HG02973 (cell line): ENCODE data around the gene HEATR5A.
A peak's percentile ranks its signal among the peaks of the same experiment; 100 is the strongest.

Experiments
- ATAC-seq: cut with Tn5 transposase; IDR thresholded peaks from one replicate; pipeline ENCODE4 v1.9.1; 2021; ENCODE audit warnings: moderate library complexity; ENCODE audit not compliant: unreplicated experiment

HEATR5A gene

GRCh38 chr14:31428011-31428410 is 7.7 kb upstream of the HEATR5A start:
- ATAC-seq = no peak

DNA sequence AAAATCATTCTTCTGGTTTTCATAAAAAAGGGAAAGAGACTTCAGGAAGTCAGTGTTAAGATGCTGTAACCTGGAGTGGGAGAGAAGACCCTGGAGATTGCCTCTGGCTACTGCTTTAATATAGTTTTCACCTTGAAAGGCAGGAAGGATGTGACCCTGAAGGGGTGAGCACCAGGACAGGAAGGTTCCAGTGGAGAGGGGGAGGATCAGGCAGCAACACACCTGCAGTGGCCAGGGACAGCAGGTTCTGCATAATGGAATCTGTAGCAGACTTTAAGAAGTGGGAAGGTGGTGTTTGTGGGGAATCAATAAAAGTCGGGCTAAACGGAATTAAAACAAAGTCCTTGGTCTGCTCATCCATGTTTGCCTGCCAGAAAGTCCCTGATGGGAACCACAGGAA is 6.3 kb upstream of the HEATR5A start:
- no peak for ATAC-seq

- ATAC-seq = no peak
Measured at GRCh38 chr14:31425905-31426304, 5.6 kb upstream of the HEATR5A start.

DNA sequence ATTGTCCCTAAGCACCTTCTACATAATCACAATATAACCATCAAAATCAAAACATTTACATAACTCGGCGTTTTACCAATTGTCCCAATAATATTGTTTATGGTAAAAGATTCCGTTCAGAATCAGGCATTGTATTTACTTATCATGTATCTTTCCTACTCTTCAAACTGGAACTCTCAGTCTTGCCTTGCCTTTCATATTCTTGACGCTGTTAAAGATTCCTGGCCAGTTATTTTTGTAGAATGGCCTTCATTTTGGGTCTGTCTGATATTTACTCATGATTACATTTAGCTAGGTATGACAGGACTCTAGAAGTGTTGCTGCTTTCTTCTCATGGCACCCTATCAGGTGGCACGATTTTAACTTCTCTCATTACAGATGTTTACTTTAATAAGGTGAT is 850 bp upstream of the HEATR5A start:
- no peak for ATAC-seq

- ATAC-seq = peak; percentile 14
Measured at GRCh38 chr14:31419967-31420318, 407 bp downstream of the HEATR5A start.

DNA sequence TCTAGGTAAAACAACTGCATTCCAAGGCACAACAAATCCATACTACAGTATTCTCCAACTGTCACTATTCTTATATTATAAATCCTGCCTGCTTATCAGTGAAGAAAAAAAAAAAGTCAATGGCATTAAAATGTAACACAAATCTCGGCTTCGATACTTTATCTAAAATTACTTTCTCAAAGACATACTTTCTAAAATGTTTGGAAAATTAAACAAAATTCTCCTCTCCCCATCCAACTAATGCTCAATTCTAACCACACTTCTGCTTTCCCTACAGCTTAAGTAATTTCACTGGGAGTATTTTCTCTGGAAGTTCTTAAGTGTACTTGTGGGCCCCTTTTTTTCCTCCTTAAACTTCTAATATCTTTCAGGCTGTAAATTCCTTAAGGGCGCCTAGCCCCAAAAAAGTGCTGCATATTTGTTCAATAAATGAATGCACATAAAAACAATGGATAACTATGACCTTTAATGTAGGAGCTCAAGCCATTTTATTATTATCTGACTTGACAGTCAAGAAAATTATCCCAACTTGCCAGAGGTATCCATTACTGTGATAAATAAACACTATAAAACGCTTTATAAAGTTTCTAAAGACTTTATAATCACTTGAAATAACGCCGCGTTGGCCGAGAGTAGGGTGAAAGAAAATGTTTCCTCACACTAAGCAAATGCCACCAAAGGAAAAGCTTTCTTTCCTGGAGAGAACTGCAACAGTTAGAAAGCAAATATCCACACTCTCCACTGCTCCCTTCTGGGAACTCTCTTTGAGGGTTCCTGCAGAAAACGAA is 977 bp downstream of the HEATR5A start:
- no peak for ATAC-seq

DNA sequence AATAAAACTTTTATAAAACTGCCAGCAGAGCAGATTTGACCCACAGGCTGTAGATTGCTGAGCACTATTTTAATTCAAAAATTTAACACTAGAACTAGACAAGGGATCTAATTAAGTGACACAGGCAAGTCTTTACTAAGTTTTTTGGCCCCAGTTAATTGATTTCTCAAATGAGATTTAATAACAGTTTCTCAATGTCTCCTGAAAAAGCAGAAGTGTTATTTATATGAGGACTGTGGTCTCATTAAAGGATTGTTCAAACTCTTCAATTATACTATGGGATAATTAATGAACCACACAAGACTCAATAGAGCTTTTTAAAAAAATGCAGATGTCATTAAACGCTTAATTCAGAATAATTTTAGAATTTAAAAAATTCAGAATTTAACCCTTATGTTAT is 1.9 kb downstream of the HEATR5A start:
- ATAC-seq = no peak

GRCh38 chr14:31414190-31414833 is 6.0 kb downstream of the HEATR5A start:
- ATAC-seq = no peak

DNA sequence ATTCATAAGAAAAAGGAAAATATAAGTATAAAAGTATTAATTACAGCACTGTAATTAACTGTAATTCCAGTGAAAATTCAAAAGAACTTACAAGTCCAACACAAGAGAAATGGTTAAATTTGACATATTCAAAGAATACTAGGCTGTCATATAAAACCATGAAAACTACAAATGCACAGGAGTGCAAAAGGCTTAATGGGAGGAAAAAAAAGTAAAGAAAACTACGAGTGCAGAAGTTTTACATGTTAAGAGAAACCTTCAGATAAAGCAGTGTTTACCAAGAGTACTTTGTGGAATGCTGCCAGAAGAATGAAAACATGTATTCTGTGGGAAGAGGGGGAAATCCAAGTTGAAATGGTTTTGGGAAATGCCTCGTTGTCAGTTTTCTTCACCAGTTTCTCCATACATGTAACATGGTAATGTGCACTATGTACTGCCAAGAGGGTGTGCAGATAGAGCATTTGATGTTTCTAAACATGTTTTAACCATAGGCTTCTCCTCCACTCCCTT is 9.1 kb downstream of the HEATR5A start:
- no peak for ATAC-seq

DNA sequence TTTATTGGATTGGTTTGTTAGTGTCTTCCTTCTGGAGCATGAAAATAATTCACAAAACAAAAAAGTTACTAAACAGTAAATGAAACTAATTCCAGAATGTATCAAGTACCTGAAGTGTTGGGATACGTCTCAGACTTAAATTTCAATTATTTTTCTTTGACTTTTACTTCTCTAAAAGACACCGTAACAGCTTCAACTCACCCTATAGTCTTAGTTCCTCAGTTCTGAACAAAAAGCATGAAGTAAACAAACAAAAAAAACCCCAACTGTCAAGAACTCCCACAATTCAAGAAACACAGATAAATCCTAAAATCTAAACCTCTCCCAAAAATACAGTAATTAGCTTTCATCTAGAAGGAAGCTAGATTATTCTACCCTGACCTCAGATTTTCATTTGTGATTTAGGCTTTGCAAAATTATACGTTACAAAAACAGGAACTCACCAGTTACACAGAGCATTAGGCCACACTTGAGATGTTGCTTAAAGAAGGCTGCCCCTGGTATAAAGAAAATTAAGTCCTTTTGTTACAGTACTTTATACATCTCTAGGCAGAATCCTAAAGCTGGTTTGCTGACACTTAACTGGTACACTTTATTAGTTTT is 10.2 kb downstream of the HEATR5A start:
- ATAC-seq = no peak

GRCh38 chr14:31408421-31408820 is 11.9 kb downstream of the HEATR5A start:
- ATAC-seq = no peak

DNA sequence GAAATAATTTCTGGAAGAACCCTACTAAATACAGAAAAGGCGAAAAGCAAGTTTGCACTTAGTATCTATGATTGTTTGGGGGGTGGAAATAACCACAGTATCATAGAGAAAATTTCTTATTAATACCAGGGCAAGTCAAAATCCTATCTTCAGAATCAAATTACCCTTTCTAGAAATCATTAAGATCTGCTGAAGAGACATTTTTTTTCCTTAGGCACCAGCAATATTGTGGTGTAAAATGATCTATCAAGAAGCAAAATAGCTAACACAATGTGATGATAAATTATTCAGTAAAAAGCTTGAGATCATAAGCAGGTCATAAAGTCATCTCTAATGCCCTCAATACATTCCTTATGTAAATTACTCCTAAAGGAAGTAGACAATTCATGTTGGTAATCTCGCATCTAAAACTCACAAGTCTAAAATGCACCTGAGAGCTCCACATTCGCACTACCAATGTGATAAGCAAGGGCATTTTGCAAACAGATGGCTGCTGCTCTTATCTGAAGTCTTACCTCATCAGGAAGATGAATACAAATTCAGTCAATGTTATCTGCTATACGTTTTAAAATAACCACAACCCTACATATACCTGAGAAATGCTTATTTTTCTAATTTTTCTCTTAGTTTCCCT is 14.6 kb downstream of the HEATR5A start:
- ATAC-seq = no peak

DNA sequence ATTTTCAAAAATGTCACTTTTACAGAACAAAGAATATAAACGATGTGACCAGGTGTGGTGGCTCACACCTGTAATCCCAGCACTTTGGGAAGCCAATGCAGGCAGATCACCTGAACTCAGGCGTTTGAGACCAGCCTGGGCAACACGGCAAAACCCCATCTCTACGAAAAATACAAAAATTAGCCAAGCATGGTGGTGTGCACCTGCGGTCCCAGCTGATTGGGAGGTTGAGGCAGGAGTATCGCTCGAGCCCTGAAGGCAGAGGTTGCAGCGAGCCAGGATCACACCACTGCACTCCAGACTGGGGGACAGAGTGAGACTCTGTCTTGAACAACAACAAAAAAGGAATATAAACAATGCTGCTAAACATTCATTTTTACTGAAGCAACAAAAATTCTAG is 15.2 kb downstream of the HEATR5A start:
- no peak for ATAC-seq

DNA sequence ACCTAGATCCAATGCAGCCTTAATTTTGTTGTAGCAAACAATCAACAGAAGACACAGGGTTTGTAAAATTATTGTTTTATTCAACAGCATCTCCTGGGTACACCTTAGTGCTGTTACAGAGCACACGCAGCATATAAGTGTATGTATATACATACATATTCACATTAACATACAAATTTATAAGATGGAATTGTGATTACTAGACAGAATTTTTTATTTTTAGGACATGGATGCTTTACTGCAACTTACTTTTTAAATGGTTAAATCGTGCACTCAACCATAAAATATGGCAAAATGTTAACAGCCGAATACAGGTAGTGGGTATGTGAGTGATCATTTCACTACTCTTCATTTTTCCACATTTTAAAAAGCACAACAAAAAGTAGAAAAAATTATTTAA is 16.6 kb downstream of the HEATR5A start:
- ATAC-seq = no peak

GRCh38 chr14:31402764-31403439 is 17.4 kb downstream of the HEATR5A start:
- no peak for ATAC-seq

DNA sequence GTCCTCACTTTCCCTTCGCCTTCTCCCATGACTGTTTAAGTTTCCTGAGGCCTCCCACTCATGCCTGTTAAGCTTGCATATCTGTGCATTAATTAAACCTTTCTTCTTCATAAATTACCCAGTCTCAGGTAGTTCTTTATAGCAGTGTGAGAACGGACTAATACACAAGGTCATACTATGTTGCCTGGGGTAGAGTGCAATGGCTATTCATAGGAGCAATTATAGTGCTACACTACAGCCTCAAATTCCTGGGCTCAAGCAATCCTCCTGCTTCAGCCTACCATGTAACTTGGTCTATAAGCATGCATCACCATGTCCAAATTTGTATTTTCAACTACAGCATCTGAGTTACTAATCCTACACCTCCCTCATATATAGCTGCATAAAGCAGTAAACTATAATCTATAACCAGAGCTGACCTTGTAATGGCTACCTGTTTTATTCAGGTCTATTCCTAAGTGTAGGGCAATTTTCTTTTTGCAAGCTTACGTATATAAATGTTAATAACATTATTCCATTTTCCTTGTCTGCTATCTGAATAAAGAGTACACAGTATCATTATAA is 18.9 kb downstream of the HEATR5A start:
- no peak for ATAC-seq

- ATAC-seq = no peak
Measured at GRCh38 chr14:31400031-31400638, 20.2 kb downstream of the HEATR5A start.

DNA sequence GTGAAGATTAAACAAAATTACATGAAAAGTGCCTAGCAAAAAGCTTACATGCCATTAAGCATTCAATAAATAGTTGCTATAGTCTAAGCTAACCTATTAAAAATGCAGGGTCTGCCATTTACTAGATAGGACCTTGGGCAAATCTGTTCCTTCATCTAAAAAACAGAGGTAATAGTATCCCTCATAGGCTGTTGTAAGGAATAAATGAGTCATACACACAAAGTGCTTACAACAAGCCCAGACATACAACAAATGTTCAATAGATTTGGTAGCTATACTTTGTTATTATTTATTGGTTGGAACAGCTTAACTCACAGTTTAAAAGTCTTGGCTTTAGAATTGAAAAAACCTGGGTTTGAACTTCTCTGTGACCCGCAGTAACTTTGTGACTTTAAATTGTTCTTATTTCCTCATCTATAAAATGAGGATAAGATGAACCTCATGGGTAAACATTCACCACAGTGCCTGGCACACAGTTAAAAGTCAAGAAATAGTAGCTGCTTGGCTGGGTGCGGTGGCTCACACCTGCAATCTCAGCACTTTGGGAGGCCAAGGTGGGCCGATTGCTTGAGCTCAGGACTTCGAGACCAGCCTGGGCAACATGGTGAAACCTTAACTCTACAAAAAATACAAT is 24.7 kb downstream of the HEATR5A start:
- ATAC-seq = no peak

DNA sequence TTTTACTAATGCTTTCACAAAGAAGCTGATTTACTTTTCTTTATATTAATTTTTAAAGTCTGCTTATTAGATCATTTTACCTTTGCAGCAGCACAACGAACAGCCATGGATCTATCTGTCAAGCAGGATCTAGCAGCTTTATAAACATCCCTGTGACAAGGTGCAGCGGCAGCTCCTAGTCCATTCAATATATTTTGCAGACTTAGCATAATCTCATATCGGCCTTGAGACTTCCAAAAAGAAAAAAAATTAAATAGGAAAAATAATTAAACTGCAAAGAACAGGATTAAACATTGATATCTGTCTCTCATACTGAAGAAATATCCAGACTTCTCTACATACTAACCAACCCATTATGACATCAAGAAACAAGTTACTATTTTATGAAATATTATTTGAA is 25.2 kb downstream of the HEATR5A start:
- no peak for ATAC-seq

DNA sequence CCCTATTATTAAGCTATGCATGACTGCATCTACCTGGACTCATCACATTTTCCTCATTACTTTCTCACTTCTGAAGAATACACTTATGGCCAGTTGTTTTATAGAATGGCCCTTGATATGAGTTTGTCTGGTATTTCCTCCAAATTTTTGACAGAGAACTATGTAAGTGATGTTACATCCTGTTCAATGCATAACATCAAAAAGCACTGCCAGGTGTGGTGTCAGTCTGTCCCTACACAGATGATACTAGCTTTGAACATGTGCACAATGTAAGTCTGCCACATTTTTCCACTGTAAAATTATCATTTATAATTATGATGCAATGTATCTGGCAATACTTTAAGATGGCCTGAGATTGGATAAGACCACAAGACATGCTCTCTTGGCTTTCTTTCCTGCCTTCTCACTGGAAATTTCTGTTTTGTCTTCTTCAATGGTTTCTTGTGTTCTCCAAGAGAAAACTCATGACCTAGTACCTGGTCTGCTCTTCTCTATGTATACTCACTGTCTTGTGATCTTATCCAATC is 28.3 kb downstream of the HEATR5A start:
- no peak for ATAC-seq
